Measurements from ENCODE around the gene UBXN11.

The UBXN11 gene

DNA sequence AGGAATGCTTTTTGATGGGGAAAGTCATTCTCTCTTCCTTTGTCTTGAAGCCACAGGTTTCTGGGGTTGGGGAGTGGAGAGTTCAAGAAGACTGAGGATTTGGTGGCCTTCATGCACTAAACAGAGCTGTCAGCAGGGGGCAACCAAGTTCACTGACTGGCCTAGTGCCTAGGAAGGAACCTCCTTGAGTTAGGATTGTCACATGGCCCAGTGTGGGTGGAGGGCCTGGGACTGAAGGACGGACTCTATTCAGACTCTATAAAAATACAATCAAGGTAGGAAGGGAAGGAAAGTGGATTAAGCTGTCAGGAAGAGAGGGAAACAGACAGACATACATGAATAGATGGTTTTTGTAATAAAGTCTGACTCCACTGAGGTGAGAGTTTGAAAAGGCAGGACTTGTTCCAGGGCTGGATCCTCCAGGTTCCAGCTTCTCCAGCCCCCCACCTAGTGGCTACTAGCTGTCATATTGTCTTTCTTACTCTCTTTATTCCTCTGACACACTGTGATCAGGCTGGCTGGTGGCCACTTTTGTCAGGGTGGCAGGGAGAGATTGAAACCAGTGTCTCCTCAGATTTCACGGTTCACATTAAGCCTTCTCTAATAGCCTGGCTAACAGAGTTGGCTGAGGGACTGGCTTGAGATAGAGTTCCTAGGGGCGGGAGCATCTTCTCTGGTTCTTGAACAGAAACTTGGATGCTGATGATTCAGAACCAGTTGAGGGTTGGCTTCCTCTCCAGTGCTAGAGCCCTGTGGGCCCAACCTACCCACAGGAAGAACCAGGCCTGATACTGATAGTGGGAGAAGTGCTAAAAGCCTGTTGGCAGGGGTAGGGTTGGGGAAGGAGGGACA lies 30.6 kb downstream of the UBXN11 start:
- Histone ChIP-seq H3K9ac (ENCODE audit: low read length) (no peak overlapping the region), H3K27me3 (ENCODE audit: low read depth, low read length) (no peaks in the 10 kb centered on the region), H3K9me3 (ENCODE audit: insufficient read depth, low read length) (no peaks in the 10 kb centered on the region), H3K27ac (ENCODE audit: low read length) (no peak overlapping the region), H3K4me1 (ENCODE audit: low read length) (peaks cover 11% of the 10 kb centered on the region), H3K79me2 (ENCODE audit: low read length) (no peaks in the 10 kb centered on the region), H3K36me3 (replicated peaks; ENCODE audit: low read depth, low read length) (peaks cover 29% of the 10 kb centered on the region), H3K4me3 (ENCODE audit: low read length) (no peak overlapping the region), H2AFZ (ENCODE audit: low read depth, low read length) (no peak overlapping the region), H4K20me1 (ENCODE audit: insufficient read depth, low read length) (no peaks in the 10 kb centered on the region), H3K4me2 (ENCODE audit: low read length) (no peak overlapping the region)
- TF ChIP-seq, protein P1, sequence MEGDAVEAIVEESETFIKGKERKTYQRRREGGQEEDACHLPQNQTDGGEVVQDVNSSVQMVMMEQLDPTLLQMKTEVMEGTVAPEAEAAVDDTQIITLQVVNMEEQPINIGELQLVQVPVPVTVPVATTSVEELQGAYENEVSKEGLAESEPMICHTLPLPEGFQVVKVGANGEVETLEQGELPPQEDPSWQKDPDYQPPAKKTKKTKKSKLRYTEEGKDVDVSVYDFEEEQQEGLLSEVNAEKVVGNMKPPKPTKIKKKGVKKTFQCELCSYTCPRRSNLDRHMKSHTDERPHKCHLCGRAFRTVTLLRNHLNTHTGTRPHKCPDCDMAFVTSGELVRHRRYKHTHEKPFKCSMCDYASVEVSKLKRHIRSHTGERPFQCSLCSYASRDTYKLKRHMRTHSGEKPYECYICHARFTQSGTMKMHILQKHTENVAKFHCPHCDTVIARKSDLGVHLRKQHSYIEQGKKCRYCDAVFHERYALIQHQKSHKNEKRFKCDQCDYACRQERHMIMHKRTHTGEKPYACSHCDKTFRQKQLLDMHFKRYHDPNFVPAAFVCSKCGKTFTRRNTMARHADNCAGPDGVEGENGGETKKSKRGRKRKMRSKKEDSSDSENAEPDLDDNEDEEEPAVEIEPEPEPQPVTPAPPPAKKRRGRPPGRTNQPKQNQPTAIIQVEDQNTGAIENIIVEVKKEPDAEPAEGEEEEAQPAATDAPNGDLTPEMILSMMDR (IDR thresholded peaks at IDR 0.05; ENCODE audit: low read depth, low read length): peak; percentile 63
- no peak for TF ChIP-seq EZH2phosphoT487 (IDR thresholded peaks at IDR 0.05; ENCODE audit: low read depth)

DNA sequence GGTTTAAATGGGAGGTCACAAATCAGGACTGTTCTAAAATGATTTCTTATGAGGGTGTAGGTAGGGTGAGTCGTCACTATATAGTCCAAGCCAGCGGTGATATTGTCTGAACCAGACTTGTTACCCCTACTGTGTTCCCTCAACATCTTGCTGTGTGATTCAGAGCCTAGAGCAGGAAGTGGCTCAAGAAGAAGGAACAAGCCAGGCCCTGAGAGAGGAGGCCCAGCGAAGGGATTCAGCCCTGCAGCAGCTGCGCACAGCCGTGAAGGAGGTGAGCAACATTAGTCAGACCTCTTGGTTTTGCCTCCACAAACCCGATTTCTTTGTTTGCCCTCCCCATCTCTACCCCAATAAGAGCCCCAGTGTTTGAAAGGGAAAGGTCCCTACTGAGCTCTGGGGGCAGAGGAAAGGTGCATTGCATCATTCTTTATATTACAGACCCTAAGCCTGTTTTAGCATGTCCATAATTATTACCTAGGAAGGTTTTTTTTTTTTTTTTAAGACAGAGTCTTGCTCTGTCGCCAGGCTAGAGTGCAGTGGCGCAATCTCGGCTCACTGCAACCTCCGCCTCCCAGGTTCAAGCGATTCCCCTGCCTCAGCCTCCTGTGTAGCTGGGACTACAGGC lies 31.5 kb downstream of the UBXN11 start:
- Histone ChIP-seq H3K9ac (ENCODE audit: low read length) (no peak overlapping the region), H3K9me3 (ENCODE audit: insufficient read depth, low read length) (no peaks in the 10 kb centered on the region), H3K27me3 (ENCODE audit: low read depth, low read length) (no peaks in the 10 kb centered on the region), H3K27ac (ENCODE audit: low read length) (no peak overlapping the region), H3K4me3 (ENCODE audit: low read length) (no peak overlapping the region), H2AFZ (ENCODE audit: low read depth, low read length) (no peak overlapping the region), H3K4me1 (ENCODE audit: low read length) (peaks cover 7% of the 10 kb centered on the region), H3K79me2 (ENCODE audit: low read length) (no peaks in the 10 kb centered on the region), H3K36me3 (replicated peaks; ENCODE audit: low read depth, low read length) (peaks cover 35% of the 10 kb centered on the region), H3K4me2 (ENCODE audit: low read length) (no peak overlapping the region), H4K20me1 (ENCODE audit: insufficient read depth, low read length) (no peaks in the 10 kb centered on the region)
- TF ChIP-seq, protein P1 (IDR thresholded peaks at IDR 0.05; ENCODE audit: low read depth, low read length): no peak
- no peak for TF ChIP-seq EZH2phosphoT487 (IDR thresholded peaks at IDR 0.05; ENCODE audit: low read depth)

DNA sequence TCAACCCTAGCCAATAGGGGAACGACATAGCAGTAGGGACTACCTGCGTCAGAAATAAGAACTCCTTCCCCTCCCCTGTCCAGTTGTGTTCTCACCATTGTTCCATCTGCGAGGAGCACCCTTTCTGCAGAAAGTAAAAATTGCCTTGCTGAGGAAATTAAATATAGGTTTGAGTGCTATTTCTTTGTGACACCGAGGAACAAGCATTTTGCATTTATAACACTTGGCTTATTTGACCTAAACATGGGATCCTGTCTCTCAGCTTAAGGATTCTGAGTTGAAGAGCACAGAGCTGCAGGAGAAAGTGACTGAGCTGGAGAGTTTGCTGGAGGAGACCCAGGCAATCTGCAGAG lies 37.3 kb downstream of the UBXN11 start:
- Histone ChIP-seq H2AFZ (ENCODE audit: low read depth, low read length) (no peak overlapping the region), H3K27me3 (ENCODE audit: low read depth, low read length) (no peaks in the 10 kb centered on the region), H3K79me2 (ENCODE audit: low read length) (no peaks in the 10 kb centered on the region), H3K4me2 (ENCODE audit: low read length) (no peak overlapping the region), H3K4me3 (ENCODE audit: low read length) (no peak overlapping the region), H3K36me3 (replicated peaks; ENCODE audit: low read depth, low read length) (peaks cover 45% of the 10 kb centered on the region), H3K4me1 (ENCODE audit: low read length) (no peaks in the 10 kb centered on the region), H3K9me3 (ENCODE audit: insufficient read depth, low read length) (no peaks in the 10 kb centered on the region), H4K20me1 (ENCODE audit: insufficient read depth, low read length) (no peaks in the 10 kb centered on the region), H3K27ac (ENCODE audit: low read length) (no peak overlapping the region), H3K9ac (ENCODE audit: low read length) (no peak overlapping the region)
- TF ChIP-seq, protein P1 (IDR thresholded peaks at IDR 0.05; ENCODE audit: low read depth, low read length): no peak
- no peak for TF ChIP-seq EZH2phosphoT487 (IDR thresholded peaks at IDR 0.05; ENCODE audit: low read depth)

Data from OCI-LY3 (cell line).